Osteoblast (primary cell): Measurements from ENCODE around the gene PRR27. TPM values are rescaled to one million over a fixed set of nuclear protein-coding genes. Genes with fewer than 3 reads are reported as not detected.

Source experiments
- DNase-seq: peaks from one replicate; pipeline ENCODE4 v3.0.0; 2011; ENCODE audit warnings: low spot score, mixed read lengths; ENCODE audit not compliant: insufficient read length; ENCODE audit errors: missing footprints
- H2AFZ ChIP-seq: 2 replicates; pipeline ENCODE4 v1.6.0; 2011; ENCODE audit warnings: mild to moderate bottlenecking, low read length
- H3K27ac ChIP-seq: 2 replicates; pipeline ENCODE4 v1.5.1; 2011; ENCODE audit warnings: mild to moderate bottlenecking, low read depth, low read length, moderate library complexity
- H3K27me3 ChIP-seq: 2 replicates; pipeline ENCODE4 v1.6.0; 2012; ENCODE audit warnings: mild to moderate bottlenecking, control low read depth, inconsistent platforms, low read length, moderate library complexity; ENCODE audit not compliant: insufficient read depth
- H3K36me3 ChIP-seq: 2 replicates; pipeline ENCODE4 v1.5.1; 2011; ENCODE audit warnings: mild to moderate bottlenecking, low read length, control low read depth, moderate library complexity; ENCODE audit not compliant: insufficient read depth
- H3K4me1 ChIP-seq: 2 replicates; pipeline ENCODE4 v1.5.1; 2011; ENCODE audit warnings: mild to moderate bottlenecking, low read length, control low read depth, moderate library complexity; ENCODE audit not compliant: insufficient read depth
- H3K4me2 ChIP-seq: 2 replicates; pipeline ENCODE4 v1.6.0; 2011; ENCODE audit warnings: mild to moderate bottlenecking, low read length; ENCODE audit not compliant: insufficient read depth
- H3K4me3 ChIP-seq: fragments of 200-600 bp; sonication (generic); 3 replicates; pipeline ENCODE4 v1.5.1; 2012; ENCODE audit warnings: mild to moderate bottlenecking, low read length, inconsistent platforms; ENCODE audit not compliant: insufficient read depth
- H3K79me2 ChIP-seq: 2 replicates; pipeline ENCODE4 v1.6.0; 2012; ENCODE audit warnings: mild to moderate bottlenecking, low read length, control low read depth, inconsistent platforms; ENCODE audit not compliant: insufficient read depth
- H3K9me3 ChIP-seq: 2 replicates; pipeline ENCODE4 v1.5.1; 2011; ENCODE audit warnings: low read depth, low read length, control low read depth
- H4K20me1 ChIP-seq: 2 replicates; pipeline ENCODE4 v1.6.0; 2012; ENCODE audit warnings: mild to moderate bottlenecking, low read length, control low read depth; ENCODE audit not compliant: insufficient read depth
- total RNA-seq: library from RNA; depleted of rRNA; stranded (reverse); fragments of >200 nt; gene quantifications from 2 replicates; pipeline ENCODE4 v1.2.3, GENCODE V29; 2012
- TF ChIP-seq, protein P1 (sequence below): IDR thresholded peaks from 2 replicates; pipeline ENCODE4 v1.5.1; 2011; ENCODE audit warnings: mild to moderate bottlenecking, low read depth, low read length, moderate library complexity; ENCODE audit errors: extremely low read depth

The PRR27 gene
- total RNA-seq, 1 donor, result not detected

DNA sequence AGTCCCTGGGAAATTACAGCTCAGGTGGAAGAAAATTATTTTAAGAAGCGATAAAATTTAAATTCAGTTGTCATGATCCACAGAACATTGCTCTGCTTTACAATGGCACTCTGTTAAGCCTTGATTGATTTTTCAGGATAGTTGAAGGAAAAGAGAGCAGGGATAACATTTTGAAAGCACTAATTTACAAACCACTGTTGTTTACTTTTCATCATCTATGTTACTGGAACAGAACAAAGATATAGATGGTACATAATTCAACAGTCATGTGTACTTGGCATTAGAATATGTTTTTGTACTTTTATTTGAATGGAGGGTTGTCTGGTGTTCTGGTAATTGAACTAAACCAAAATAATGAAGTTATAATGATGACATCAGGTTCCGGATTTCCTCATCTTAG is 38.9 kb downstream of the PRR27 start:
- Histone ChIP-seq H3K27ac (no peak overlapping the region), H3K9me3 (no peaks in the 10 kb centered on the region), H3K27me3 (no peaks in the 10 kb centered on the region), H3K36me3 (no peaks in the 10 kb centered on the region), H3K4me3 (no peak overlapping the region), H4K20me1 (no peaks in the 10 kb centered on the region), H2AFZ (no peak overlapping the region), H3K79me2 (no peaks in the 10 kb centered on the region), H3K4me2 (no peak overlapping the region), H3K4me1 (no peaks in the 10 kb centered on the region)
- TF ChIP-seq, protein P1, sequence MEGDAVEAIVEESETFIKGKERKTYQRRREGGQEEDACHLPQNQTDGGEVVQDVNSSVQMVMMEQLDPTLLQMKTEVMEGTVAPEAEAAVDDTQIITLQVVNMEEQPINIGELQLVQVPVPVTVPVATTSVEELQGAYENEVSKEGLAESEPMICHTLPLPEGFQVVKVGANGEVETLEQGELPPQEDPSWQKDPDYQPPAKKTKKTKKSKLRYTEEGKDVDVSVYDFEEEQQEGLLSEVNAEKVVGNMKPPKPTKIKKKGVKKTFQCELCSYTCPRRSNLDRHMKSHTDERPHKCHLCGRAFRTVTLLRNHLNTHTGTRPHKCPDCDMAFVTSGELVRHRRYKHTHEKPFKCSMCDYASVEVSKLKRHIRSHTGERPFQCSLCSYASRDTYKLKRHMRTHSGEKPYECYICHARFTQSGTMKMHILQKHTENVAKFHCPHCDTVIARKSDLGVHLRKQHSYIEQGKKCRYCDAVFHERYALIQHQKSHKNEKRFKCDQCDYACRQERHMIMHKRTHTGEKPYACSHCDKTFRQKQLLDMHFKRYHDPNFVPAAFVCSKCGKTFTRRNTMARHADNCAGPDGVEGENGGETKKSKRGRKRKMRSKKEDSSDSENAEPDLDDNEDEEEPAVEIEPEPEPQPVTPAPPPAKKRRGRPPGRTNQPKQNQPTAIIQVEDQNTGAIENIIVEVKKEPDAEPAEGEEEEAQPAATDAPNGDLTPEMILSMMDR, result no peak
- no peak for DNase-seq

DNA sequence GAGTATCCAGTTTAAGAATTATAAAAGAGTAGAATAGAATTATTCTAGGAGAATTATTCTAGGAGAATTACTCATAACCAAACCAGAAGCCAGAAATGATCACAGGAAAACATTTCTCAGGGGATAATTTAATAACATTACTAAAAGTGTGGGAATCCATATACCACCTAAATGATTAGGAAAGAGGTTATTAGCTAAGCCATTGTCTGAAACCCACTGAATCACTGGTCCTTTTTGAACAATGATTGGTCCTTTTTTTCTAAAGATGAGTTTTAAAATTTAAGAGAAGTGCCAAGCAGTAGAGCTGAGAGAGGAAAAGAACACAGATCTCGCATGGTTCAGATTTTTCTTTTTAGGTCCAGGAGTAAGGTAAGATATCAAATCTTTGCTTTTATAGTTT is 41.4 kb downstream of the PRR27 start, which contains the start of gene ODAM:
Gene ODAM (plus strand): TSS at position 301 of the 400 bp plus-strand sequence. CDS start 819 bp downstream, outside the sequence.
- Histone ChIP-seq H3K79me2 (no peaks in the 10 kb centered on the region), H3K36me3 (no peaks in the 10 kb centered on the region), H3K27me3 (no peaks in the 10 kb centered on the region), H3K4me2 (no peak within 1 kb of the TSS), H3K27ac (no peak within 1 kb of the TSS), H4K20me1 (no peaks in the 10 kb centered on the region), H3K4me1 (no peaks in the 10 kb centered on the region), H3K9me3 (no peaks in the 10 kb centered on the region), H3K4me3 (no peak within 1 kb of the TSS), H2AFZ (no peak within 1 kb of the TSS)
- no peak for DNase-seq
- TF ChIP-seq, protein P1, result no peak

DNA sequence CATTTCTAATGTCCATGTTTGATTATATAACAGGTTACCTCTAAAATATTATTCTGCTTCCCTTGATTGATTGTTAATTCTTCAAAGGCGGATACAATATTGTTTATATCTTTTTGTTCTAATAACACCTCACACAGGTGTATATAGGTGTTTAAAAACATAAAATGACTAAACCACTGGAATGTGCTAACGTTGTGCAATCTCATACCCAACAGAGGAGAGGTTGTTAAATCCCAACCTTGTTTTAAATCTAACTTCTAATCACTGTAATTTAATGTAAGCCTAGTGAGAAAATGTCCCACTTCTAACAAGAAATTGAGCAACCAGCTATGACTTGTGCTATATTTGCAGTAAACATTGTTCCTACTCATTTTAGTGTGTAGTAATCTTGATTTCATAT is 42.8 kb downstream of the PRR27 start:
- TF ChIP-seq, protein P1, result no peak
- Histone ChIP-seq H3K4me1 (no peaks in the 10 kb centered on the region), H3K27ac (no peak overlapping the region), H2AFZ (no peak overlapping the region), H3K27me3 (no peaks in the 10 kb centered on the region), H3K36me3 (no peaks in the 10 kb centered on the region), H3K4me2 (no peak overlapping the region), H3K4me3 (no peak overlapping the region), H3K9me3 (no peaks in the 10 kb centered on the region), H3K79me2 (no peaks in the 10 kb centered on the region), H4K20me1 (no peaks in the 10 kb centered on the region)
- no peak for DNase-seq

DNA sequence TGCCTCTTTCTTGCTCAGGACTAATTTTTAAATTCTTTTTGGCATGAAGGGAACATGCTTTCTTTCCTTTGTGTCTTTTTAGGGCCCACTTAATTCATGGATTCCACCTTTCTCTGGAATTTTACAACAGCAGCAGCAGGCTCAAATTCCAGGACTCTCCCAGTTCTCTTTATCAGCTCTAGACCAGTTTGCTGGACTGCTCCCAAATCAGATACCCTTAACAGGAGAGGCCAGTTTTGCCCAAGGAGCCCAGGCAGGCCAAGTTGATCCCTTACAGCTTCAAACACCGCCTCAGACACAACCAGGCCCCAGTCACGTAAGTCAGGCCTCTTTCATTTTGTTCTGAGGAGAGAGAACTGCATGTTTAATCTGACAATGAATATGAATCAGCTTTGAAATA is 43.8 kb downstream of the PRR27 start:
- no peaks in the 10 kb centered on the region for H3K79me2 ChIP-seq
- TF ChIP-seq, protein P1, result no peak
- no peaks in the 10 kb centered on the region for H3K36me3 ChIP-seq
- H3K4me3 ChIP-seq, result no peak overlapping the region
- H4K20me1 ChIP-seq, result no peaks in the 10 kb centered on the region
- H3K27me3 ChIP-seq, result no peaks in the 10 kb centered on the region
- no peaks in the 10 kb centered on the region for H3K4me1 ChIP-seq
- no peak for DNase-seq
- no peaks in the 10 kb centered on the region for H3K9me3 ChIP-seq
- no peak overlapping the region for H3K4me2 ChIP-seq
- no peak overlapping the region for H2AFZ ChIP-seq
- H3K27ac ChIP-seq, result no peak overlapping the region
